Suprapubic skin (tissue), 4 donors: Measurements from ENCODE around the gene LRRN1.

Experiments
- POLR2A ChIP-seq, 2 donors: fragments of 450-650 bp; IDR thresholded peaks; one replicate each; pipeline ENCODE4 v1.6.1; 2017; ENCODE audit warnings: antibody characterized with exemption in 2 of 2, mild to moderate bottlenecking in 2 of 2, moderate library complexity in 2 of 2
- POLR2AphosphoS5 ChIP-seq, 3 donors: sonication (generic); formaldehyde crosslinking; IDR thresholded peaks; one replicate each; pipeline ENCODE4 v1.6.1; 2017; ENCODE audit warnings: antibody characterized with exemption in 3 of 3
- TF ChIP-seq, protein P1 (sequence below), 2 donors: fragments of 200-600 bp in 1 of 2; fragments of 450-650 bp in 1 of 2; sonication (generic) in 1 of 2; IDR thresholded peaks; one replicate each; pipeline ENCODE4 v1.5.1; 2016 to 2019; ENCODE audit warnings: antibody characterized with exemption in 2 of 2, mild to moderate bottlenecking in 1 of 2, moderate library complexity in 1 of 2

GRCh38 chr3:3847994-3848922 is 49.0 kb downstream of the LRRN1 start:
- TF ChIP-seq, protein P1, sequence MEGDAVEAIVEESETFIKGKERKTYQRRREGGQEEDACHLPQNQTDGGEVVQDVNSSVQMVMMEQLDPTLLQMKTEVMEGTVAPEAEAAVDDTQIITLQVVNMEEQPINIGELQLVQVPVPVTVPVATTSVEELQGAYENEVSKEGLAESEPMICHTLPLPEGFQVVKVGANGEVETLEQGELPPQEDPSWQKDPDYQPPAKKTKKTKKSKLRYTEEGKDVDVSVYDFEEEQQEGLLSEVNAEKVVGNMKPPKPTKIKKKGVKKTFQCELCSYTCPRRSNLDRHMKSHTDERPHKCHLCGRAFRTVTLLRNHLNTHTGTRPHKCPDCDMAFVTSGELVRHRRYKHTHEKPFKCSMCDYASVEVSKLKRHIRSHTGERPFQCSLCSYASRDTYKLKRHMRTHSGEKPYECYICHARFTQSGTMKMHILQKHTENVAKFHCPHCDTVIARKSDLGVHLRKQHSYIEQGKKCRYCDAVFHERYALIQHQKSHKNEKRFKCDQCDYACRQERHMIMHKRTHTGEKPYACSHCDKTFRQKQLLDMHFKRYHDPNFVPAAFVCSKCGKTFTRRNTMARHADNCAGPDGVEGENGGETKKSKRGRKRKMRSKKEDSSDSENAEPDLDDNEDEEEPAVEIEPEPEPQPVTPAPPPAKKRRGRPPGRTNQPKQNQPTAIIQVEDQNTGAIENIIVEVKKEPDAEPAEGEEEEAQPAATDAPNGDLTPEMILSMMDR (IDR thresholded peaks at IDR 0.05) = no peak
- TF ChIP-seq POLR2AphosphoS5 (IDR thresholded peaks at IDR 0.05) = no peak
- TF ChIP-seq POLR2A (IDR thresholded peaks at IDR 0.05) = no peak
